ENCODE measurements around the gene GSC2. TPM values are rescaled to one million over a fixed set of nuclear protein-coding genes. Genes with fewer than 3 reads are reported as not detected.

Gene GSC2
- total and polyA plus RNA-seq, 4 donors = not detected

- 95% methylated on average over 19 of the region's 19 CpGs for WGBS
- Histone ChIP-seq H3K27me3 (ENCODE audit: control insufficient read depth in 4 of 4, insufficient read depth in 4 of 4, low read length in 3 of 4) (no peaks in the 10 kb centered on the region), H3K4me1 (ENCODE audit: control insufficient read depth in 4 of 4, insufficient read depth in 4 of 4, low read length in 3 of 4) (peaks cover 0 to 7% (median 4%) of the 10 kb centered on the region in 4 donors), H3K4me3 (ENCODE audit: low read depth in 1 of 3, low read length in 3 of 3) (no peak overlapping the region), H3K27ac (ENCODE audit: low read depth in 1 of 2, low read length in 2 of 2) (no peak overlapping the region), H3K36me3 (ENCODE audit: control insufficient read depth in 4 of 4, insufficient read depth in 3 of 4, low read depth in 1 of 4, low read length in 3 of 4) (peaks cover 0 to 4% (median 0%) of the 10 kb centered on the region in 4 donors), H3K9me3 (ENCODE audit: control insufficient read depth in 4 of 4, low read length in 3 of 4) (no peaks in the 10 kb centered on the region), H3K9ac (ENCODE audit: low read depth in 1 of 2, low read length in 2 of 2) (no peak overlapping the region)
- TF ChIP-seq, protein P1, sequence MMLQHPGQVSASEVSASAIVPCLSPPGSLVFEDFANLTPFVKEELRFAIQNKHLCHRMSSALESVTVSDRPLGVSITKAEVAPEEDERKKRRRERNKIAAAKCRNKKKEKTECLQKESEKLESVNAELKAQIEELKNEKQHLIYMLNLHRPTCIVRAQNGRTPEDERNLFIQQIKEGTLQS (IDR thresholded peaks at IDR 0.05) = no peak
- TF ChIP-seq YY1 (IDR thresholded peaks at IDR 0.05) (no peak), RXRA (IDR thresholded peaks at IDR 0.05) (no peak), TAF1 (conservative IDR thresholded peaks at IDR 0.05) (no peak), JUND (IDR thresholded peaks at IDR 0.05) (no peak), FOXA2 (IDR thresholded peaks at IDR 0.05) (no peak), SP1 (IDR thresholded peaks at IDR 0.05) (no peak)
- DNase-seq (ENCODE audit: low spot score) = no peak
Observed at GRCh38 chr22:19126309-19127273, 23.5 kb downstream of the GSC2 start.

DNA sequence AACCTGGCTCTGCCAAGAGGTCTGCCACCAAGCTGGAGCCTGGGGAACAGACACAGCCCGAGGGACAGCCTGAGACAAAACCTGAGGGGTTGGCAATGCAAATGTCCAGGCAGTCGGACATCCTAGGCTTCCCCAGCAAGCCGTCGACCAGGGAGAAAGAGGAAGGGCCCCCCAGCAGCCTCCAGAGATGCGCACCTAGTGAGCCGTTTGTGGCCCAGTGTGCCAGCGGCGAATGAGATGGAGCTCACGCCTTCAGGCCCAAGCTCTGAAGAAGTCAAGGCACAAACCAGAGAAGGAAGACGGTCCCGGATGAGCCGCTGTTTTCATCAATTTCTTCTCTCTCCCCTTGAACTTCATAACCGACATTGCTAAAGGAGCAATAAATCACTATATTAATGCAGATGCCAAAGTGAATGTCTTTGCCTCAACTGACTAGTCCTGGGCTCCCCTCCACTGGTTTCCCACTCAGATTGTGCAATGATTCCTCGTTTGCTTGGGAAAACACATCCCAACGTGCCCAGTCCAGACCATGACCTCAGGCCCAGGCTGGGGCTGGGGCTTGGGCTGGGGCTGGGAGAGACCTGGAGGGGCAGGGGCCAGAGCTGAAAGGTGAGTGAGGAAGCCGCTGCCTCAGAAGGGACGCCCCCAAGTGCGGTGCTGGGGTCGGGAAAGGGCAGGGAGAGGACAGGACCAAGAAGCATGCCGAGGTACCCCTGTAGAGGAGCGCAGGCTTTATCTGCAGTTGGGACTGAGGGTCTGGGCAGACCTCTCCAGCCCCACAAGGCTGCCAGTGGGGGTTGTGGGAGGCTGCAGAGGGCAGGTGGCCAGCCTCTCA lies 24.4 kb downstream of the GSC2 start:
- H3K9ac ChIP-seq (ENCODE audit: low read depth in 1 of 2, low read length in 2 of 2) = no peak overlapping the region
- TF ChIP-seq, protein P2, sequence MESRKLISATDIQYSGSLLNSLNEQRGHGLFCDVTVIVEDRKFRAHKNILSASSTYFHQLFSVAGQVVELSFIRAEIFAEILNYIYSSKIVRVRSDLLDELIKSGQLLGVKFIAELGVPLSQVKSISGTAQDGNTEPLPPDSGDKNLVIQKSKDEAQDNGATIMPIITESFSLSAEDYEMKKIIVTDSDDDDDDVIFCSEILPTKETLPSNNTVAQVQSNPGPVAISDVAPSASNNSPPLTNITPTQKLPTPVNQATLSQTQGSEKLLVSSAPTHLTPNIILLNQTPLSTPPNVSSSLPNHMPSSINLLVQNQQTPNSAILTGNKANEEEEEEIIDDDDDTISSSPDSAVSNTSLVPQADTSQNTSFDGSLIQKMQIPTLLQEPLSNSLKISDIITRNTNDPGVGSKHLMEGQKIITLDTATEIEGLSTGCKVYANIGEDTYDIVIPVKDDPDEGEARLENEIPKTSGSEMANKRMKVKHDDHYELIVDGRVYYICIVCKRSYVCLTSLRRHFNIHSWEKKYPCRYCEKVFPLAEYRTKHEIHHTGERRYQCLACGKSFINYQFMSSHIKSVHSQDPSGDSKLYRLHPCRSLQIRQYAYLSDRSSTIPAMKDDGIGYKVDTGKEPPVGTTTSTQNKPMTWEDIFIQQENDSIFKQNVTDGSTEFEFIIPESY (IDR thresholded peaks at IDR 0.05) = no peak
- no peak for TF ChIP-seq FOXA1 (IDR thresholded peaks at IDR 0.05)
- TF ChIP-seq EGR1 (IDR thresholded peaks at IDR 0.05; ENCODE audit: low read depth in 2 of 2) = no peak
- TF ChIP-seq, protein P3, sequence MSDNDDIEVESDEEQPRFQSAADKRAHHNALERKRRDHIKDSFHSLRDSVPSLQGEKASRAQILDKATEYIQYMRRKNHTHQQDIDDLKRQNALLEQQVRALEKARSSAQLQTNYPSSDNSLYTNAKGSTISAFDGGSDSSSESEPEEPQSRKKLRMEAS (IDR thresholded peaks at IDR 0.05) = no peak
- TF ChIP-seq HNF4A (conservative IDR thresholded peaks at IDR 0.05) = no peak
- TF ChIP-seq CTCF (IDR thresholded peaks at IDR 0.05; ENCODE audit: low read depth, low read length, missing input control) = no peak
- no peak for TF ChIP-seq GABPA (IDR thresholded peaks at IDR 0.05 in 1 of 2, conservative IDR thresholded peaks at IDR 0.05 in 1 of 2)
- TF ChIP-seq NR2F2 (IDR thresholded peaks at IDR 0.05) = no peak
- TF ChIP-seq JUND (IDR thresholded peaks at IDR 0.05) = no peak
- no peak for TF ChIP-seq FOXA2 (IDR thresholded peaks at IDR 0.05)
- TF ChIP-seq RAD21 (IDR thresholded peaks at IDR 0.05) = no peak
- TF ChIP-seq RXRA (IDR thresholded peaks at IDR 0.05) = no peak
- no peak for TF ChIP-seq YY1 (IDR thresholded peaks at IDR 0.05)
- H3K4me1 ChIP-seq (ENCODE audit: control insufficient read depth in 4 of 4, insufficient read depth in 4 of 4, low read length in 3 of 4) = peaks cover 4 to 16% (median 12%) of the 10 kb centered on the region in 4 donors
- H3K36me3 ChIP-seq (ENCODE audit: control insufficient read depth in 4 of 4, insufficient read depth in 3 of 4, low read depth in 1 of 4, low read length in 3 of 4) = no peaks in the 10 kb centered on the region
- no peaks in the 10 kb centered on the region for H3K27me3 ChIP-seq (ENCODE audit: control insufficient read depth in 4 of 4, insufficient read depth in 4 of 4, low read length in 3 of 4)
- H3K27ac ChIP-seq (ENCODE audit: low read depth in 1 of 2, low read length in 2 of 2) = no peak overlapping the region
- no peak for DNase-seq (ENCODE audit: low spot score)
- WGBS = 81% methylated on average over 21 of the region's 21 CpGs
- no peaks in the 10 kb centered on the region for H3K9me3 ChIP-seq (ENCODE audit: control insufficient read depth in 4 of 4, low read length in 3 of 4)
- H3K4me3 ChIP-seq (ENCODE audit: low read depth in 1 of 3, low read length in 3 of 3) = no peak overlapping the region

All from liver (tissue), 9 donors.